Fibroblast of lung (primary cell): ENCODE data around the gene MATN3. TPM values are rescaled to one million over a fixed set of nuclear protein-coding genes. Genes with fewer than 3 reads are reported as not detected.

Source experiments
- DNase-seq, 2 donors: peaks; one replicate each; pipeline versions ENCODE4 v3.0.0 to v3.0.0-alpha.2; 2010; ENCODE audit warnings: low read depth in 2 of 2
- H2AFZ ChIP-seq: 2 replicates; pipeline ENCODE4 v1.5.1; 2012; ENCODE audit warnings: low read length, control low read depth, inconsistent platforms
- H3K27ac ChIP-seq: 2 replicates; pipeline ENCODE4 v1.5.1; 2011; ENCODE audit warnings: low read length, control low read depth; ENCODE audit not compliant: insufficient read depth
- H3K27me3 ChIP-seq: 2 replicates; pipeline ENCODE4 v1.5.1; 2011; ENCODE audit warnings: mild to moderate bottlenecking, low read length; ENCODE audit not compliant: control insufficient read depth, insufficient read depth
- H3K36me3 ChIP-seq: 2 replicates; pipeline ENCODE4 v1.5.1; 2011; ENCODE audit warnings: low read length; ENCODE audit not compliant: control insufficient read depth, insufficient read depth
- H3K4me1 ChIP-seq: 2 replicates; pipeline ENCODE4 v1.5.1; 2011; ENCODE audit warnings: low read length; ENCODE audit not compliant: control insufficient read depth, insufficient read depth; ENCODE audit errors: extremely low read depth
- H3K4me2 ChIP-seq: 2 replicates; pipeline ENCODE4 v1.5.1; 2011; ENCODE audit warnings: low read length, control low read depth; ENCODE audit not compliant: insufficient read depth; ENCODE audit errors: extremely low read depth
- H3K4me3 ChIP-seq, 4 experiments: fragments of 200-600 bp in 1 of 4; sonication (generic) in 1 of 4; replicated peaks in 1 of 4; 2 replicates each; pipeline ENCODE4 v1.5.1; 2011 to 2016; ENCODE audit warnings: low read length in 4 of 4, low read depth in 3 of 4, mild to moderate bottlenecking in 3 of 4, control low read depth in 2 of 4, inconsistent platforms in 1 of 4, mixed read lengths in 1 of 4; ENCODE audit not compliant: insufficient read depth in 1 of 4; ENCODE audit errors: control extremely low read depth in 1 of 4
- H3K79me2 ChIP-seq: 2 replicates; pipeline ENCODE4 v1.5.1; 2012; ENCODE audit warnings: mild to moderate bottlenecking, low read length, inconsistent platforms; ENCODE audit not compliant: control insufficient read depth, insufficient read depth
- H3K9ac ChIP-seq: 2 replicates; pipeline ENCODE4 v1.5.1; 2011; ENCODE audit warnings: mild to moderate bottlenecking, low read length, control low read depth; ENCODE audit not compliant: insufficient read depth
- H3K9me3 ChIP-seq: 2 replicates; pipeline ENCODE4 v1.5.1; 2012; ENCODE audit warnings: low read depth, low read length; ENCODE audit not compliant: control insufficient read depth, insufficient read depth
- H4K20me1 ChIP-seq: 2 replicates; pipeline ENCODE4 v1.5.1; 2011; ENCODE audit warnings: low read length; ENCODE audit not compliant: control insufficient read depth, insufficient read depth; ENCODE audit errors: extremely low read depth
- EZH2 ChIP-seq: IDR thresholded peaks from 2 replicates; pipeline ENCODE4 v1.5.1; 2012; ENCODE audit warnings: low read length, control low read depth, mild to moderate bottlenecking; ENCODE audit errors: missing control alignments
- polyA plus RNA-seq, 2 donors: library from polyadenylated mRNA; depleted of rRNA in 1 of 2; stranded (reverse) in 1 of 2; unstranded in 1 of 2; fragments of >200 nt; gene quantifications; 2 replicates each; pipeline ENCODE4 v1.2.1, GENCODE V29; 2011 to 2012; ENCODE audit warnings: missing spikeins in 1 of 2
- total RNA-seq: library from RNA; depleted of rRNA; stranded (reverse); fragments of >200 nt; gene quantifications from 2 replicates; pipeline ENCODE4 v1.2.1, GENCODE V29; 2014
- TF ChIP-seq, protein P1 (sequence below), 2 donors: IDR thresholded peaks in 1 of 2; conservative IDR thresholded peaks in 1 of 2; 1 replicate in 1 of 2; 2 replicates in 1 of 2; pipeline ENCODE4 v1.5.1; 2011 to 2012; ENCODE audit warnings: low read length in 2 of 2, control low read depth in 1 of 2, inconsistent platforms in 1 of 2, low read depth in 1 of 2, mild to moderate bottlenecking in 1 of 2

MATN3 gene
- total and polyA plus RNA-seq, 2 donors (not counting 1 experiment from before 2014, with no cell fraction given), result 2.3 to 6.9 TPM

DNA sequence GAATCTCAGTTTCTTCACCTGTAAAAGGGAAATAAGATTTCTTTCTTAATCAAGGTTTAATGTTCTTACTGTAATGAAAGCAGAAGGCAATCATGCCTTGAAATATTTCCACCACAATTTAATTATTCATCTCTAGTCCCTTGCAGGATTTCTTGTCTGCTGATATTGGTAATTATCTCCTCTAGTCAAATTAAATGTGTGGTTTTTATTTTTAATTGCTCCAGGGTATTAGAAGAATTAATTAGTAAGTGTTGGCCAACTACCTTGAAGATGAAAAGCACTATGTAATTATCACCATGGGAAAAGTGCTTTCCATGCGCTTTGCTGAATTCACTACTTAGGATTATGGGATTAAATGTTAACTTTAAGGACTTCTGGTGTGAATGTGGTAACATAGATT, 47.6 kb upstream of the MATN3 start:
- Histone ChIP-seq H3K79me2 (no peaks in the 10 kb centered on the region), H3K4me3 (no peak overlapping the region), H3K4me1 (peaks cover 12% of the 10 kb centered on the region), H3K4me2 (no peak overlapping the region), H4K20me1 (no peaks in the 10 kb centered on the region), H3K36me3 (no peaks in the 10 kb centered on the region), H2AFZ (no peak overlapping the region), H3K9me3 (no peaks in the 10 kb centered on the region), H3K9ac (no peak overlapping the region), H3K27ac (no peak overlapping the region), H3K27me3 (no peaks in the 10 kb centered on the region)
- TF ChIP-seq, protein P1, sequence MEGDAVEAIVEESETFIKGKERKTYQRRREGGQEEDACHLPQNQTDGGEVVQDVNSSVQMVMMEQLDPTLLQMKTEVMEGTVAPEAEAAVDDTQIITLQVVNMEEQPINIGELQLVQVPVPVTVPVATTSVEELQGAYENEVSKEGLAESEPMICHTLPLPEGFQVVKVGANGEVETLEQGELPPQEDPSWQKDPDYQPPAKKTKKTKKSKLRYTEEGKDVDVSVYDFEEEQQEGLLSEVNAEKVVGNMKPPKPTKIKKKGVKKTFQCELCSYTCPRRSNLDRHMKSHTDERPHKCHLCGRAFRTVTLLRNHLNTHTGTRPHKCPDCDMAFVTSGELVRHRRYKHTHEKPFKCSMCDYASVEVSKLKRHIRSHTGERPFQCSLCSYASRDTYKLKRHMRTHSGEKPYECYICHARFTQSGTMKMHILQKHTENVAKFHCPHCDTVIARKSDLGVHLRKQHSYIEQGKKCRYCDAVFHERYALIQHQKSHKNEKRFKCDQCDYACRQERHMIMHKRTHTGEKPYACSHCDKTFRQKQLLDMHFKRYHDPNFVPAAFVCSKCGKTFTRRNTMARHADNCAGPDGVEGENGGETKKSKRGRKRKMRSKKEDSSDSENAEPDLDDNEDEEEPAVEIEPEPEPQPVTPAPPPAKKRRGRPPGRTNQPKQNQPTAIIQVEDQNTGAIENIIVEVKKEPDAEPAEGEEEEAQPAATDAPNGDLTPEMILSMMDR (conservative IDR thresholded peaks at IDR 0.05 in 1 of 2, IDR thresholded peaks at IDR 0.05 in 1 of 2; ENCODE audit: low read depth in 1 of 2, low read length in 2 of 2), result no peak
- TF ChIP-seq EZH2, result no peak
- no peak for DNase-seq

DNA sequence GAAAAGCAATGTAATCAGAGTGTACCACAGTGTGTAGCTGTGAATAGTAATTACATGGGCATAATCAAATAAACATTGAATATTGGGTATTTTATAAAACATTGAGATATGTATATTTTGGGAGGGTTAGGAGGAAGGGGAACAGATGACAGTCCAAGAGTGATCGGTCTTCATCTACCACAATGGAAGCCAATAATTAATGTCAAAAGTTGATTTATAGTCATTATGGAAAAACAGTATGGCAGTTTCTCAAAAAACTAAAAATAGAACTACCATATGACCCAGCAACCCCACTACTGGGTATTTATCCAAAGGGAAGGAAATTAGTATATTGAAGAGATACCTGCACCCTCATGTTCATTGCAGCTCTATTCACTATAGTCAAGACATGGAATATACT, 44.8 kb upstream of the MATN3 start:
- DNase-seq, result no peak
- Histone ChIP-seq H3K27me3 (no peaks in the 10 kb centered on the region), H3K9me3 (no peaks in the 10 kb centered on the region), H2AFZ (no peak overlapping the region), H4K20me1 (no peaks in the 10 kb centered on the region), H3K79me2 (no peaks in the 10 kb centered on the region), H3K4me3 (no peak overlapping the region), H3K27ac (no peak overlapping the region), H3K4me1 (peaks cover 10% of the 10 kb centered on the region), H3K4me2 (no peak overlapping the region), H3K36me3 (no peaks in the 10 kb centered on the region), H3K9ac (no peak overlapping the region)
- no peak for TF ChIP-seq EZH2
- TF ChIP-seq, protein P1 (conservative IDR thresholded peaks at IDR 0.05 in 1 of 2, IDR thresholded peaks at IDR 0.05 in 1 of 2; ENCODE audit: low read depth in 1 of 2, low read length in 2 of 2), result no peak

DNA sequence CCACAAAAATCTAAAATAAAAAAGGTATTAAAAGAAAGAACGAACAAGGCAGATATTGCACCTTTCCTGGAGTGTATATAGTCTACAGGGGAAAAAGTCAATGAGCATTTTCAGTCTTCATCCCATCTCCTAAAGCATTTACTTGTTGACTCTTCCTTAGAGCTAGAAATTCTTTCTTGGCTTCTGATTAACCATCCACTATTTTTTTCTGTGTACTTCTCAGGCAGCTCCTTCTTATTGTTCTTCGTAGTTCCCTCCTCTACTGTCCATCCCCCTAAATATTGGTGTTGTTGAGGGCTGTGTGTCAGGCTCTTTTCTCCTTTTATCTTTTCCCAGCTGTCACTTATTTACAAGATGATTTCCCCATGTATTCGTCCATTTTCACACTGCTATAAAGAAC, 42.5 kb upstream of the MATN3 start:
- H3K9me3 ChIP-seq, result no peaks in the 10 kb centered on the region
- no peak overlapping the region for H3K4me3 ChIP-seq
- H3K9ac ChIP-seq, result no peak overlapping the region
- H3K27me3 ChIP-seq, result no peaks in the 10 kb centered on the region
- H2AFZ ChIP-seq, result no peak overlapping the region
- peaks cover 3% of the 10 kb centered on the region for H3K4me1 ChIP-seq
- no peaks in the 10 kb centered on the region for H4K20me1 ChIP-seq
- H3K27ac ChIP-seq, result no peak overlapping the region
- no peak for DNase-seq
- no peak for TF ChIP-seq EZH2
- TF ChIP-seq, protein P1 (conservative IDR thresholded peaks at IDR 0.05 in 1 of 2, IDR thresholded peaks at IDR 0.05 in 1 of 2; ENCODE audit: low read depth in 1 of 2, low read length in 2 of 2), result no peak
- no peaks in the 10 kb centered on the region for H3K36me3 ChIP-seq
- H3K79me2 ChIP-seq, result peaks cover 15% of the 10 kb centered on the region
- no peak overlapping the region for H3K4me2 ChIP-seq
